PC-9 (cell line): Measurements from ENCODE around the gene SAMD13. TPM values are rescaled to one million over a fixed set of nuclear protein-coding genes. Genes with fewer than 3 reads are reported as not detected.

Source experiments
- BruUV-seq: library from RNA; stranded (reverse); fragments of 400-500 nt; replicated peaks from 2 replicates; lab custom pipeline; 2021; lab: Mats Ljungman, UMichigan
- CTCF ChIA-PET: fragments of 300-600 bp; sonication (Branson Sonifier 250); formaldehyde crosslinking; loops from one replicate; lab custom pipeline; 2022; ENCODE audit warnings: antibody characterized with exemption; lab: Charles Lee
- POLR2A ChIA-PET: fragments of 300-600 bp; sonication (Branson Sonifier 250); formaldehyde crosslinking; loops from one replicate; lab custom pipeline; 2022; ENCODE audit warnings: antibody characterized with exemption; ENCODE audit not compliant: unreplicated experiment; lab: Charles Lee
- DNase-seq, 2 experiments: peaks; one replicate each; pipeline versions ENCODE4 v3.0.0 to v3.0.0-alpha.2; 2015 to 2022; ENCODE audit warnings: mixed read lengths in 1 of 2
- H2AFZ ChIP-seq: fragments of 200-600 bp; sonication (generic); 2 replicates; pipeline ENCODE4 v1.8.1; 2017; ENCODE audit warnings: antibody characterized with exemption
- H3F3A ChIP-seq: fragments of 200-600 bp; sonication (generic); 2 replicates; pipeline ENCODE4 v1.8.1; 2017; ENCODE audit warnings: antibody characterized with exemption, mild to moderate bottlenecking, low read depth; ENCODE audit not compliant: insufficient read depth
- H3K27ac ChIP-seq: fragments of 200-600 bp; sonication (generic); 2 replicates; pipeline ENCODE4 v1.6.1; 2016; ENCODE audit warnings: mixed run types
- H3K27me3 ChIP-seq: fragments of 200-600 bp; sonication (generic); 2 replicates; pipeline ENCODE4 v1.6.1; 2016; ENCODE audit warnings: low read depth, mixed run types; ENCODE audit not compliant: insufficient read depth
- H3K36me3 ChIP-seq: fragments of 200-600 bp; sonication (generic); 2 replicates; pipeline ENCODE4 v1.6.1; 2016; ENCODE audit warnings: low read depth, mixed run types
- H3K4me1 ChIP-seq: fragments of 200-600 bp; sonication (generic); replicated peaks from 2 replicates; pipeline ENCODE4 v1.6.1; 2016; ENCODE audit warnings: mixed run types; ENCODE audit not compliant: insufficient read depth
- H3K4me2 ChIP-seq: fragments of 200-600 bp; sonication (generic); 2 replicates; pipeline ENCODE4 v1.6.1; 2017; ENCODE audit warnings: mixed run types
- H3K4me3 ChIP-seq: fragments of 200-600 bp; sonication (generic); 2 replicates; pipeline ENCODE4 v1.6.1; 2016; ENCODE audit warnings: mixed run types
- H3K79me2 ChIP-seq: fragments of 200-600 bp; sonication (generic); 2 replicates; pipeline ENCODE4 v1.6.1; 2017; ENCODE audit warnings: low read depth, mixed run types
- H3K9me2 ChIP-seq: fragments of 200-600 bp; sonication (generic); 2 replicates; pipeline ENCODE4 v1.8.1; 2017; ENCODE audit warnings: mild to moderate bottlenecking; ENCODE audit not compliant: insufficient read depth
- H3K9me3 ChIP-seq: fragments of 200-600 bp; sonication (generic); 2 replicates; pipeline ENCODE4 v1.8.1; 2016; ENCODE audit warnings: low read depth; ENCODE audit not compliant: insufficient read depth
- H4K20me1 ChIP-seq: fragments of 200-600 bp; sonication (generic); 2 replicates; pipeline ENCODE4 v1.8.1; 2017; ENCODE audit not compliant: insufficient read depth
- CTCF ChIP-seq: fragments of 200-600 bp; sonication (generic); conservative IDR thresholded peaks from 2 replicates; pipeline ENCODE4 v1.6.1; 2017; ENCODE audit warnings: mixed run types, antibody characterized with exemption, mild to moderate bottlenecking, moderate library complexity
- EZH2 ChIP-seq: fragments of 200-600 bp; sonication (generic); IDR thresholded peaks from 2 replicates; pipeline ENCODE4 v1.8.0; 2017; ENCODE audit warnings: antibody characterized with exemption, low read depth
- intact Hi-C: fragments of 100-400 bp; cut with micrococcal nuclease; formaldehyde crosslinking; loops from one replicate; pipeline ENCODE4 v1.10.0; 2022; ENCODE audit not compliant: unreplicated experiment
- total RNA-seq: library from RNA; stranded (reverse); gene quantifications from 2 replicates; pipeline ENCODE4 v1.2.3, GENCODE V29; 2021

SAMD13 gene
- total RNA-seq, 1 experiment from 2014 or later: 2.5 TPM

GRCh38 chr1:84271441-84272151 is 29.9 kb upstream of the SAMD13 start:
- no TSS peak for BruUV-seq
- H3K4me3 ChIP-seq: no peak overlapping the region
- TF ChIP-seq CTCF (no peak), EZH2 (no peak)
- no peaks in the 10 kb centered on the region; the same call in 1 of the 2 replicates for H3K9me3 ChIP-seq
- H3K27ac ChIP-seq: peak overlapping the region; percentile 31
- intact Hi-C loops: no loop called here
- no peak overlapping the region for H2AFZ ChIP-seq
- H4K20me1 ChIP-seq: no peaks in the 10 kb centered on the region
- H3K4me2 ChIP-seq: peak overlapping the region; percentile 55
- DNase-seq: peak; percentile 7 to 53
- H3F3A ChIP-seq: peaks cover 11% of the 10 kb centered on the region; the same call in 1 of the 2 replicates
- no peaks in the 10 kb centered on the region for H3K9me2 ChIP-seq
- CTCF ChIA-PET: no interaction called here
- H3K79me2 ChIP-seq: no peaks in the 10 kb centered on the region
- H3K27me3 ChIP-seq: no peaks in the 10 kb centered on the region
- H3K4me1 ChIP-seq: peaks cover 51% of the 10 kb centered on the region
- POLR2A ChIA-PET: interaction anchor here (0.6 kb wide), 1 partner anchor 13 kb away, joined by 3 read pairs; no protein-coding TSS in a partner anchor
- H3K36me3 ChIP-seq: no peaks in the 10 kb centered on the region

GRCh38 chr1:84272401-84272800 is 29.1 kb upstream of the SAMD13 start:
- peaks cover 11% of the 10 kb centered on the region; the same call in 1 of the 2 replicates for H3F3A ChIP-seq
- no peak overlapping the region for H3K4me3 ChIP-seq
- no peak overlapping the region for H2AFZ ChIP-seq
- peak overlapping the region; percentile 31 for H3K27ac ChIP-seq
- peak overlapping the region; percentile 55 for H3K4me2 ChIP-seq
- intact Hi-C loops: no loop called here
- ChIA-PET POLR2A (interaction anchor here (0.6 kb wide), 1 partner anchor 13 kb away, joined by 3 read pairs; no protein-coding TSS in a partner anchor), CTCF (no interaction called here)
- DNase-seq: peak; percentile 39 to 80
- no peaks in the 10 kb centered on the region for H3K36me3 ChIP-seq
- H3K9me2 ChIP-seq: no peaks in the 10 kb centered on the region
- no peaks in the 10 kb centered on the region for H4K20me1 ChIP-seq
- no peaks in the 10 kb centered on the region for H3K27me3 ChIP-seq
- peaks cover 51% of the 10 kb centered on the region for H3K4me1 ChIP-seq
- BruUV-seq: no TSS peak
- TF ChIP-seq EZH2: no peak
- TF ChIP-seq CTCF: no peak
- no peaks in the 10 kb centered on the region for H3K79me2 ChIP-seq
- H3K9me3 ChIP-seq: no peaks in the 10 kb centered on the region; the same call in 1 of the 2 replicates

- H3K27me3 ChIP-seq: no peaks in the 10 kb centered on the region
- TF ChIP-seq CTCF (no peak), EZH2 (no peak)
- H3F3A ChIP-seq: peaks cover 5% of the 10 kb centered on the region; the same call in 1 of the 2 replicates
- H3K79me2 ChIP-seq: no peaks in the 10 kb centered on the region
- H3K4me2 ChIP-seq: no peak overlapping the region
- H3K36me3 ChIP-seq: no peaks in the 10 kb centered on the region
- H3K27ac ChIP-seq: no peak overlapping the region
- H3K9me3 ChIP-seq: no peaks in the 10 kb centered on the region; the same call in 1 of the 2 replicates
- H4K20me1 ChIP-seq: no peaks in the 10 kb centered on the region
- H3K9me2 ChIP-seq: 0 out of 2 replicates have a peak, but pooled peaks cover 4% of the 10 kb centered on the region
- intact Hi-C loops: no loop called here
- no peak overlapping the region for H3K4me3 ChIP-seq
- peaks cover 11% of the 10 kb centered on the region for H3K4me1 ChIP-seq
- POLR2A ChIA-PET: no interaction called here
- CTCF ChIA-PET: no interaction called here
- H2AFZ ChIP-seq: no peak overlapping the region
- no peak for DNase-seq
- no TSS peak for BruUV-seq
Observed at GRCh38 chr1:84277343-84278059, 24.0 kb upstream of the SAMD13 start.
